Spleen (tissue), 11 donors: Measurements from ENCODE around the gene SNX9. TPM values are rescaled to one million over a fixed set of nuclear protein-coding genes. Genes with fewer than 3 reads are reported as not detected.

Source experiments
- DNase-seq: peaks from one replicate; pipeline ENCODE4 v3.0.0-alpha.2; 2020
- H3K27ac ChIP-seq, 8 donors: fragments of 200-600 bp; sonication (generic) in 7 of 8; 1 replicate in 4 of 8; 2 replicates in 4 of 8; pipeline versions ENCODE4 v1.5.0 to v1.8.0; 2016 to 2021; ENCODE audit warnings: inconsistent platforms in 4 of 8, mild to moderate bottlenecking in 4 of 8, moderate library complexity in 1 of 8
- H3K27me3 ChIP-seq, 7 donors: fragments of 200-600 bp; sonication (generic) in 6 of 7; replicated peaks in 1 of 7; 1 replicate in 4 of 7; 2 replicates in 3 of 7; pipeline versions ENCODE4 v1.5.0 to v1.8.0; 2016 to 2021; ENCODE audit warnings: inconsistent platforms in 3 of 7, mild to moderate bottlenecking in 1 of 7
- H3K36me3 ChIP-seq, 6 donors: fragments of 200-600 bp; sonication (generic) in 5 of 6; 1 replicate in 4 of 6; 2 replicates in 2 of 6; pipeline versions ENCODE4 v1.5.0 to v1.8.0; 2016 to 2021; ENCODE audit warnings: inconsistent platforms in 2 of 6
- H3K4me1 ChIP-seq, 6 donors: fragments of 200-600 bp; sonication (generic) in 5 of 6; 1 replicate in 3 of 6; 2 replicates in 3 of 6; pipeline versions ENCODE4 v1.5.0 to v1.8.0; 2016 to 2021; ENCODE audit warnings: inconsistent platforms in 3 of 6
- H3K4me3 ChIP-seq, 8 donors: fragments of 200-600 bp; sonication (generic) in 7 of 8; 1 replicate in 4 of 8; 2 replicates in 4 of 8; pipeline versions ENCODE4 v1.5.0 to v1.8.0; 2016 to 2021; ENCODE audit warnings: inconsistent platforms in 4 of 8, mild to moderate bottlenecking in 4 of 8, moderate library complexity in 2 of 8
- H3K9me3 ChIP-seq, 8 donors: fragments of 200-600 bp; sonication (generic) in 7 of 8; 1 replicate in 4 of 8; 2 replicates in 4 of 8; pipeline versions ENCODE4 v1.5.0 to v1.8.0; 2016 to 2021; ENCODE audit warnings: inconsistent platforms in 4 of 8
- POLR2A ChIP-seq, 3 donors: fragments of 450-650 bp; IDR thresholded peaks; one replicate each; pipeline ENCODE4 v1.5.1; 2017; ENCODE audit warnings: antibody characterized with exemption in 3 of 3, mild to moderate bottlenecking in 1 of 3
- POLR2AphosphoS5 ChIP-seq, 3 donors: sonication (generic); formaldehyde crosslinking; IDR thresholded peaks; one replicate each; pipeline ENCODE4 v1.5.1; 2017; ENCODE audit warnings: antibody characterized with exemption in 3 of 3
- WGBS, 5 donors: extraction: QIAGEN DNeasy Blood & Tissue Kit in 3 of 5; methylation state at CpG; one replicate each; pipeline versions ENCODE4 v1.1.5 to v1.1.7; 2013 to 2018; 5-methylcytosine and 5-hydroxymethylcytosine counted together
- intact Hi-C: fragments of 100-400 bp; cut with DNase I; formaldehyde crosslinking; loops from one replicate; pipeline ENCODE4 v1.15.0; 2023; ENCODE audit warnings: low total_unique reads
- polyA plus RNA-seq, 3 donors: library from polyadenylated mRNA; stranded (reverse); fragments of 200-250 nt; gene quantifications; one replicate each; pipeline ENCODE4 v1.2.1, GENCODE V29; 2013
- total RNA-seq, 7 donors: library from RNA; depleted of rRNA in 3 of 7; stranded (reverse); fragments of >200 nt in 3 of 7; fragmentation: NEBNext Ultra II Directional in 4 of 7; extraction: Animal tissue kit (Norgen Biotek cat#: 25700) in 4 of 7; gene quantifications; one replicate each; pipeline versions ENCODE4 v1.1.0 to v1.2.1, GENCODE V29; 2016 to 2021
- TF ChIP-seq, protein P1 (sequence below), 11 experiments: fragments of 200-600 bp in 7 of 11; fragments of 450-650 bp in 4 of 11; sonication (generic) in 4 of 11; IDR thresholded peaks in 8 of 11; conservative IDR thresholded peaks in 3 of 11; 1 replicate in 7 of 11; 2 replicates in 4 of 11; pipeline versions ENCODE4 v1.4.0 to v1.8.0; 2016 to 2021; ENCODE audit warnings: antibody characterized with exemption in 11 of 11, inconsistent platforms in 4 of 11, mild to moderate bottlenecking in 1 of 11
- donor health status: healthy with polysubstance abuse.
- donor health status: DM: no; HTN: no; CAD: no; lungs with moderate emphysema.
- donor health status: DM: no; HTN: no; CAD: no.
- donor health status: Bipolar disorder and iron deficiency.
- donor health status: healthy.
- donor health status: DM: no; HTN: no; CAD: no.
- donor health status: DM: yes; HTN: yes; CAD: no.

Gene SNX9
- total and polyA plus RNA-seq, 10 donors: 18.9 to 42.5 (median 31.8) TPM

DNA sequence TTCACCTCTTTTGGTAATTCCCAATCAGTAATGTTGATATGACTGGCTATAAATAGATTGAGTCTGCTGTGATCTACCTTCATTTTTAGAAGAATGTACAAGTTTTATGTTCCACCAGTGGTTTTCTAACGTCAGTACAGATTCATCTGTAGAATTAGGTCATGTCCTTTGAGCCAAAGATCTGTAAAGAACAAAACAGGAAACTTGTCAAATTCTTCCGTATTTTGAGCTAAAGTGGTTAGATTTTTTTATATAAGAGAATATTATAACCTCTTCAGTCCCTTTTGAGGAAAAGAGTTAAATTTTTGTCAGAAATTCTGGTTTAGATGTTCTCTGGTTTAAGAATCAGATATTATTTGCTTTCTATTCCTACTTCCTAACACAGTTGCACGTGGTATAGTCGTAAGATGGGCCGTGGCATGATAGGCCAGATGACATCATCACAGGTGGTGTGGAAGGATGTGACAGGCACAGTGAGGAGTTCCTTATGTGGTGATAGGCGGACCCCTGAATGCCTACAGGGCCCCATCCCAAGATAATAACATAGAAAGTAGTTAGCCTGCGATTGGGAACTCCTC is 62.3 kb downstream of the SNX9 start:
- peaks cover 0 to 22% (median 9%) of the 10 kb centered on the region in 6 donors for H3K4me1 ChIP-seq
- no peaks in the 10 kb centered on the region for H3K27me3 ChIP-seq
- intact Hi-C loops: no loop called here
- H3K9me3 ChIP-seq: no peaks in the 10 kb centered on the region
- 43 to 58% (median 43%) methylated on average over 7 of the region's 7 CpGs for WGBS, 5 donors
- peak overlapping the region in 6 of 8 donors; percentile 8 to 81 (median 41) for H3K27ac ChIP-seq
- TF ChIP-seq POLR2A (IDR thresholded peaks at IDR 0.05) (peak in 1 of 3 donors; percentile 2), POLR2AphosphoS5 (IDR thresholded peaks at IDR 0.05) (no peak)
- no peak for DNase-seq
- no peak overlapping the region for H3K4me3 ChIP-seq
- peaks cover 0 to 65% (median 11%) of the 10 kb centered on the region in 6 donors for H3K36me3 ChIP-seq

DNA sequence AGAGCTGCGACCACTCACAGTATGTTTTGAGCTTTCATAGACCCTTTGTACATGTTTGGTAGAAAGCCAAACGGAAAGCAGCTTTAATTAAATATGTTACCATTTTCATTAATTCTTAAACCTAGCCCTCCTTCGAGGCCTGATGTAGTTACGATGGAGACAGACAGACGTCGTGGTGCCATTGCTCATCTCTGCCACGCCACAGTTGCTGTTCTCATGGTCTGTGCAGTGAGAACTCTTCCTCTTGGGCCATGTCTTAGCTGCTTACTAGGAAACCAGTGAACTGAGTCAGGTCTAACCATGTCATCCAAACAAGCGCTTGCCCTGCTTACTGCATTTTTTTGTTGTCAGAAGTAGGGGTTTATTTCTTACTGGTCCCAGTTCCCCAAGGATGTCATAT is 62.8 kb downstream of the SNX9 start:
- intact Hi-C loops: no loop called here

DNA sequence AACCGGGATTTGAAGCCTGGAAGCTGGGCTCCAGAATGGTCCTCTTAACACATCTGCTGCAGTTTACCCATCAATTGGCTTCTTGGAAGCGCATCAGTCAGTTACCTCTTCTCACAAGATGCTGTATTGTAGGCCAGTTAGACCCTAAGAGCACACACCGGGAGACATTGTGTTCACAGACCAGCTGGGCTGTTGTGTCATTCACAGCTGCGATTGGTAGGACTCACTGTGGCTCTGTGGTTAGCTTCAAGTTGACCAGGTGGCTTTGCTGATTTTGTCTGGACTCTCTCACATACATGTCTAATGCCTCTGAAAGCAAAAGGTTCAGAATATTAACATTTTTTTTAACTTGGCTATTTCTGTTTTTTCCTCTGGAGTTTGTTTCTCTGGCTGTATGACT is 64.8 kb downstream of the SNX9 start:
- intact Hi-C loops: no loop called here
- no peak for DNase-seq
- WGBS, 5 donors: 80 to 89% (median 85%) methylated on average over 4 of the region's 4 CpGs
- Histone ChIP-seq H3K9me3 (no peaks in the 10 kb centered on the region), H3K36me3 (peaks cover 0 to 47% (median 8%) of the 10 kb centered on the region in 6 donors), H3K4me3 (no peak overlapping the region), H3K27me3 (no peaks in the 10 kb centered on the region), H3K27ac (no peak overlapping the region), H3K4me1 (peaks cover 4 to 40% (median 18%) of the 10 kb centered on the region in 6 donors)
- TF ChIP-seq, protein P1, sequence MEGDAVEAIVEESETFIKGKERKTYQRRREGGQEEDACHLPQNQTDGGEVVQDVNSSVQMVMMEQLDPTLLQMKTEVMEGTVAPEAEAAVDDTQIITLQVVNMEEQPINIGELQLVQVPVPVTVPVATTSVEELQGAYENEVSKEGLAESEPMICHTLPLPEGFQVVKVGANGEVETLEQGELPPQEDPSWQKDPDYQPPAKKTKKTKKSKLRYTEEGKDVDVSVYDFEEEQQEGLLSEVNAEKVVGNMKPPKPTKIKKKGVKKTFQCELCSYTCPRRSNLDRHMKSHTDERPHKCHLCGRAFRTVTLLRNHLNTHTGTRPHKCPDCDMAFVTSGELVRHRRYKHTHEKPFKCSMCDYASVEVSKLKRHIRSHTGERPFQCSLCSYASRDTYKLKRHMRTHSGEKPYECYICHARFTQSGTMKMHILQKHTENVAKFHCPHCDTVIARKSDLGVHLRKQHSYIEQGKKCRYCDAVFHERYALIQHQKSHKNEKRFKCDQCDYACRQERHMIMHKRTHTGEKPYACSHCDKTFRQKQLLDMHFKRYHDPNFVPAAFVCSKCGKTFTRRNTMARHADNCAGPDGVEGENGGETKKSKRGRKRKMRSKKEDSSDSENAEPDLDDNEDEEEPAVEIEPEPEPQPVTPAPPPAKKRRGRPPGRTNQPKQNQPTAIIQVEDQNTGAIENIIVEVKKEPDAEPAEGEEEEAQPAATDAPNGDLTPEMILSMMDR (IDR thresholded peaks at IDR 0.05 in 8 of 11, conservative IDR thresholded peaks at IDR 0.05 in 3 of 11): no peak
- no peak for TF ChIP-seq POLR2AphosphoS5 (IDR thresholded peaks at IDR 0.05)
- no peak for TF ChIP-seq POLR2A (IDR thresholded peaks at IDR 0.05)

More for the DNA sequence above, 62.8 kb downstream of the SNX9 start:
- H3K4me1 ChIP-seq: peaks cover 0 to 22% (median 9%) of the 10 kb centered on the region in 6 donors
- DNase-seq: no peak
- peak overlapping the region in 6 of 8 donors; percentile 8 to 81 (median 41) for H3K27ac ChIP-seq
- peaks cover 0 to 66% (median 11%) of the 10 kb centered on the region in 6 donors for H3K36me3 ChIP-seq
- no peaks in the 10 kb centered on the region for H3K9me3 ChIP-seq
- H3K4me3 ChIP-seq: no peak overlapping the region
- 90 to 93% (median 92%) methylated on average over 8 of the region's 8 CpGs for WGBS, 5 donors
- TF ChIP-seq POLR2A (IDR thresholded peaks at IDR 0.05): no peak
- TF ChIP-seq POLR2AphosphoS5 (IDR thresholded peaks at IDR 0.05): no peak
- TF ChIP-seq, protein P1 (IDR thresholded peaks at IDR 0.05 in 8 of 11, conservative IDR thresholded peaks at IDR 0.05 in 3 of 11): no peak
- no peaks in the 10 kb centered on the region for H3K27me3 ChIP-seq

DNA sequence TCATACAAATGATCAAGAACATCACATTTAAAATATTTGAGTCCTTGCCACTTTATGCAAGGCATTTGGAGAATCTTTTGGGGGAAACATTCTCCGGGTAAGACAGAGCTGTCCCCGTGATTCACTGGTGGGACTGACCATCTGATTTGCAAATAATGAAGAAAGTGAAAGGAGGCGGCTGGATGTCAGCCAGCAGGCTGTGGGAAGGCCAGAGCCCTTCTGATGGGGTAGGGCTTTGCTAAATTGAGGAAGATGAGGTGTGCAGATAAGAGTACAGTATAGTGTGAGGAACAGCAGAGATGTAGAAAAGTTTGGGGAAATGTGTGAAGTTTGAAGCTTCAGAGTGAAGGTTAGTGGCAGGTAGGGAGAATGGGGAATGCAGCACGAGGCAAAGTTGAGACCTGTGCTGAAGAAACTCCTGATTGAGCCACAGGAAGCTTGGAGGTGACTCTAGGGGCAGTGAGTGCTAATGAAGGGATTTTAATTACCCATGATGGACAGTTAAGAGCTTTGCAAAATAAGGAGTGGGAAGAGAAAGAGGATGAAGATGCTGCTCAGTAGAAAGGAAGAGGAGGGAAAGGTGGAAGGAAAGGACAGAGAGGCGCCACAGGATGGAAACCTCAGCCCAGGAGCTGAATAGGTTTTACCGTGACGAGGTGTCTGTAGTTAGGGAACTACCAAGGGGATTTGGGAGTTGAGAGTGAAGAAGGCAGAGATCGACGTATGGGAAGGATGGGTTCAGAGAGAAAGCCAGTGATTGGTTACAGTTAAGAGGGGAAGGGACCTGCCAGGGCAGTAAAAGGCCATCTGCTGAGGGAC is 68.7 kb downstream of the SNX9 start:
- 58 to 76% (median 65%) methylated on average over 9 of the region's 9 CpGs for WGBS, 5 donors
- no peaks in the 10 kb centered on the region for H3K27me3 ChIP-seq
- H3K4me1 ChIP-seq: peaks cover 0 to 18% (median 10%) of the 10 kb centered on the region in 6 donors
- H3K36me3 ChIP-seq: peaks cover 0 to 35% (median 5%) of the 10 kb centered on the region in 6 donors
- intact Hi-C loops: no loop called here
- no peaks in the 10 kb centered on the region for H3K9me3 ChIP-seq
- DNase-seq: no peak
- peak overlapping the region in 2 of 8 donors; percentile 3 to 9 for H3K27ac ChIP-seq
- H3K4me3 ChIP-seq: no peak overlapping the region
- TF ChIP-seq POLR2A (IDR thresholded peaks at IDR 0.05): no peak
- TF ChIP-seq POLR2AphosphoS5 (IDR thresholded peaks at IDR 0.05): peak in 1 of 3 donors; percentile 36
